ENCODE data around the gene COPG2. TPM values are rescaled to one million over a fixed set of nuclear protein-coding genes. Genes with fewer than 3 reads are reported as not detected.
A peak's percentile ranks its signal among the peaks of the same experiment; 100 is the strongest.

Gene COPG2, protein sequence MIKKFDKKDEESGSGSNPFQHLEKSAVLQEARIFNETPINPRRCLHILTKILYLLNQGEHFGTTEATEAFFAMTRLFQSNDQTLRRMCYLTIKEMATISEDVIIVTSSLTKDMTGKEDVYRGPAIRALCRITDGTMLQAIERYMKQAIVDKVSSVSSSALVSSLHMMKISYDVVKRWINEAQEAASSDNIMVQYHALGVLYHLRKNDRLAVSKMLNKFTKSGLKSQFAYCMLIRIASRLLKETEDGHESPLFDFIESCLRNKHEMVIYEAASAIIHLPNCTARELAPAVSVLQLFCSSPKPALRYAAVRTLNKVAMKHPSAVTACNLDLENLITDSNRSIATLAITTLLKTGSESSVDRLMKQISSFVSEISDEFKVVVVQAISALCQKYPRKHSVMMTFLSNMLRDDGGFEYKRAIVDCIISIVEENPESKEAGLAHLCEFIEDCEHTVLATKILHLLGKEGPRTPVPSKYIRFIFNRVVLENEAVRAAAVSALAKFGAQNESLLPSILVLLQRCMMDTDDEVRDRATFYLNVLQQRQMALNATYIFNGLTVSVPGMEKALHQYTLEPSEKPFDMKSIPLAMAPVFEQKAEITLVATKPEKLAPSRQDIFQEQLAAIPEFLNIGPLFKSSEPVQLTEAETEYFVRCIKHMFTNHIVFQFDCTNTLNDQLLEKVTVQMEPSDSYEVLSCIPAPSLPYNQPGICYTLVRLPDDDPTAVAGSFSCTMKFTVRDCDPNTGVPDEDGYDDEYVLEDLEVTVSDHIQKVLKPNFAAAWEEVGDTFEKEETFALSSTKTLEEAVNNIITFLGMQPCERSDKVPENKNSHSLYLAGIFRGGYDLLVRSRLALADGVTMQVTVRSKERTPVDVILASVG
- total RNA-seq (2022): 12.7 and 13.9 TPM in 2 replicates
- Bru-seq, nascent RNA: percentile 60 among the genes with signal in this experiment
- percentile 53 among the genes with signal in this experiment for BruChase-seq, experiment 1, labeled RNA remaining after a 2-hour chase
- percentile 57 among the genes with signal in this experiment for BruChase-seq, experiment 2, labeled RNA remaining after a 6-hour chase
- long read RNA-seq, transcript COPG2-202 (24 exons, 3,134 nt): major isoform, 6 of 13 reads
- long read RNA-seq, partial matches to known transcripts: 4 of 13 reads
- long read RNA-seq, other reads (novel, unspliced or antisense): 3 of 13 reads

DNA sequence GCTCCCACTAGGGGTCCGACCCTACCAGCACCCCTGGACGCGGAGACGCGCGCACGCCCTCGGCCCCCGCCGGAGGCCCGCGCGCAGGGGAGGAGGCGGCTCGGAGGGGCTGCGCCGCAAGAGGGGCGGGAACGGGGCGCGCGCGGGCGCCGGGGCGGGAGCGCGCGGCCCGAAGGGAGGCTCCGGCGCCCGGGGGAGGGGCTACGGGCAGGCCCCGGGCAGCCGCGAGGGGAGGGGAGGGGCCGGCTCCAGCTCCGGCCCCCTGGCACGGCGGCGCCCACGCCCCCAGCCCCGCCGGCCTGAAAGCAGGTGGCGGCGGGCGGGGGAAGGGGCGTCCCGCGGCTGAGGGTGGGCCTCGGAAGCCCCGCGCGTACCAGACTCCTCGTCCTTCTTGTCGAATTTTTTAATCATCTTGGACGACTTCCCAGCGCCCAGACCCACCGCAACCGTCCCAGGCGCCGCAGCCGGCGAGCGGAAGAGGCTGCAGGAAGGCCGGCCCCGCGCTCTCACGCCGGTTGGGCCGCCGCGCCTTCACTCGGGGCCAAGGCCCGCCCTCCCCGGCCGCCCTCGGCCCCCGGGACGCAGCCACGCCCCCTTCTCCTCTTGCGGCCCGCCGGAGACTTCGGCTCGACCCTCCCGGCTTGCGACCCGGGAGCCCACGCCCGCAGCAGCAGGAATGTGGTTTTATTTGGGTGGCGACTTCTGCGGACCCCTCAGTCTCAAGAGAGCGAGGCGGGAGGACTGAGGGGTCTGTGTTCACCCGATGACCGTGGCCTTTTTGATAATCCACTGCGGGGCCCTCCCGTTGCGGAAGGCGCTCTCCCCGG lies at the start of gene COPG2:
COPG2 (minus strand) TSS at position 491 of the 827 bp plus-strand sequence; CDS start at position 411, 80 bp downstream.
- Mint-ChIP-seq H3K27ac (ENCODE audit: unreplicated experiment) (no peak within 1 kb of the TSS), H3K27me3 (ENCODE audit: insufficient read depth, unreplicated experiment) (no peaks in the 10 kb centered on the region), H3K36me3 (ENCODE audit: insufficient read depth, unreplicated experiment) (no peaks in the 10 kb centered on the region), H3K4me3 (ENCODE audit: unreplicated experiment) (peak within 1 kb of the TSS; percentile 84), H3K9me3 (ENCODE audit: unreplicated experiment) (no peaks in the 10 kb centered on the region), H3K4me1 (ENCODE audit: low read depth, unreplicated experiment) (peaks cover 5% of the 10 kb centered on the region)
- no peaks in the 10 kb centered on the region for H3K27me3 ChIP-seq (replicated peaks; ENCODE audit: control insufficient read depth, insufficient read depth, low read length)
- H3K9me3 ChIP-seq: no peaks in the 10 kb centered on the region
- no TSS peak for BruUV-seq (replicated peaks)
- TF ChIP-seq, protein P1, sequence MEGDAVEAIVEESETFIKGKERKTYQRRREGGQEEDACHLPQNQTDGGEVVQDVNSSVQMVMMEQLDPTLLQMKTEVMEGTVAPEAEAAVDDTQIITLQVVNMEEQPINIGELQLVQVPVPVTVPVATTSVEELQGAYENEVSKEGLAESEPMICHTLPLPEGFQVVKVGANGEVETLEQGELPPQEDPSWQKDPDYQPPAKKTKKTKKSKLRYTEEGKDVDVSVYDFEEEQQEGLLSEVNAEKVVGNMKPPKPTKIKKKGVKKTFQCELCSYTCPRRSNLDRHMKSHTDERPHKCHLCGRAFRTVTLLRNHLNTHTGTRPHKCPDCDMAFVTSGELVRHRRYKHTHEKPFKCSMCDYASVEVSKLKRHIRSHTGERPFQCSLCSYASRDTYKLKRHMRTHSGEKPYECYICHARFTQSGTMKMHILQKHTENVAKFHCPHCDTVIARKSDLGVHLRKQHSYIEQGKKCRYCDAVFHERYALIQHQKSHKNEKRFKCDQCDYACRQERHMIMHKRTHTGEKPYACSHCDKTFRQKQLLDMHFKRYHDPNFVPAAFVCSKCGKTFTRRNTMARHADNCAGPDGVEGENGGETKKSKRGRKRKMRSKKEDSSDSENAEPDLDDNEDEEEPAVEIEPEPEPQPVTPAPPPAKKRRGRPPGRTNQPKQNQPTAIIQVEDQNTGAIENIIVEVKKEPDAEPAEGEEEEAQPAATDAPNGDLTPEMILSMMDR (IDR thresholded peaks at IDR 0.05; ENCODE audit: insufficient read depth in 1 of 2, low read depth in 1 of 2, low read length in 1 of 2, severe bottlenecking in 1 of 2, unreplicated experiment in 1 of 2): no peak
- POLR2A ChIA-PET: interaction anchor here (0.6 kb wide), 1 partner anchor 207 kb away, joined by 3 read pairs; no protein-coding TSS in a partner anchor
- intact Hi-C loops (cut with micrococcal nuclease; ENCODE audit: unreplicated experiment): no loop called here
- CTCF ChIA-PET: no interaction called here
- H3K36me3 ChIP-seq (ENCODE audit: control insufficient read depth, insufficient read depth, low read length): no peaks in the 10 kb centered on the region
- peaks cover 5% of the 10 kb centered on the region; the same call in 1 of the 2 replicates for H3K4me1 ChIP-seq
- DNase-seq: peak; percentile 75 to 93
- H3K4me3 ChIP-seq (ENCODE audit: low read depth, low read length): peak within 1 kb of the TSS; percentile 76

DNA sequence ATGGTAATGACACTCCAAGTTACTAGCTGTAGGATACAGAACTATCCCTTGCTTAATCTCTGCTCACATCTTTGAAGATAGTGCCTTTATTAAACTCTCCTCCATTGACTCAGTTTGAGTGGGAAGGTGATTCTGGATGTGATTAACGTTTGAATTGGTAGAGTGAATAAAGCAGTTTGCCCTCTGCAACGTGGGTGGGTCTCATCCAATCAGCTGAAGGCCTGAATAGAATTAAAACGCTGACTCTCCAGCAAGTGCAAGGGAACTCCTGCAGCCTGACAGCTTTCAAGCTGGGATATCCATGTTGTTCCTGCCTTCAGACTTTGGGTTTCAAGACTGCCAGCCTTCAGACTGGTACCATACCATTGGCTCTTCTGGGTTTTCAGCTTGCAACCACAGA lies 43.9 kb upstream of the COPG2 start:
- Histone ChIP-seq H3K36me3 (ENCODE audit: control insufficient read depth, insufficient read depth, low read length) (no peaks in the 10 kb centered on the region), H3K27me3 (replicated peaks; ENCODE audit: control insufficient read depth, insufficient read depth, low read length) (no peaks in the 10 kb centered on the region; the same call in 1 of the 2 replicates), H3K9me3 (no peaks in the 10 kb centered on the region), H3K4me1 (no peaks in the 10 kb centered on the region), H3K4me3 (ENCODE audit: low read depth, low read length) (no peak overlapping the region)
- BruUV-seq (replicated peaks): no TSS peak
- ChIA-PET CTCF (no interaction called here), POLR2A (no interaction called here)
- Mint-ChIP-seq H3K4me3 (ENCODE audit: unreplicated experiment) (no peak overlapping the region), H3K36me3 (ENCODE audit: insufficient read depth, unreplicated experiment) (no peaks in the 10 kb centered on the region), H3K27me3 (ENCODE audit: insufficient read depth, unreplicated experiment) (no peaks in the 10 kb centered on the region), H3K27ac (ENCODE audit: unreplicated experiment) (no peak overlapping the region), H3K9me3 (ENCODE audit: unreplicated experiment) (peaks cover 3% of the 10 kb centered on the region), H3K4me1 (ENCODE audit: low read depth, unreplicated experiment) (no peaks in the 10 kb centered on the region)
- TF ChIP-seq, protein P1 (IDR thresholded peaks at IDR 0.05; ENCODE audit: insufficient read depth in 1 of 2, low read depth in 1 of 2, low read length in 1 of 2, severe bottlenecking in 1 of 2, unreplicated experiment in 1 of 2): no peak
- no peak for DNase-seq
- intact Hi-C loops (cut with micrococcal nuclease; ENCODE audit: unreplicated experiment): no loop called here

Data from Caco-2 (cell line).